Measurements from ENCODE around the gene VAC14.

The VAC14 gene

DNA sequence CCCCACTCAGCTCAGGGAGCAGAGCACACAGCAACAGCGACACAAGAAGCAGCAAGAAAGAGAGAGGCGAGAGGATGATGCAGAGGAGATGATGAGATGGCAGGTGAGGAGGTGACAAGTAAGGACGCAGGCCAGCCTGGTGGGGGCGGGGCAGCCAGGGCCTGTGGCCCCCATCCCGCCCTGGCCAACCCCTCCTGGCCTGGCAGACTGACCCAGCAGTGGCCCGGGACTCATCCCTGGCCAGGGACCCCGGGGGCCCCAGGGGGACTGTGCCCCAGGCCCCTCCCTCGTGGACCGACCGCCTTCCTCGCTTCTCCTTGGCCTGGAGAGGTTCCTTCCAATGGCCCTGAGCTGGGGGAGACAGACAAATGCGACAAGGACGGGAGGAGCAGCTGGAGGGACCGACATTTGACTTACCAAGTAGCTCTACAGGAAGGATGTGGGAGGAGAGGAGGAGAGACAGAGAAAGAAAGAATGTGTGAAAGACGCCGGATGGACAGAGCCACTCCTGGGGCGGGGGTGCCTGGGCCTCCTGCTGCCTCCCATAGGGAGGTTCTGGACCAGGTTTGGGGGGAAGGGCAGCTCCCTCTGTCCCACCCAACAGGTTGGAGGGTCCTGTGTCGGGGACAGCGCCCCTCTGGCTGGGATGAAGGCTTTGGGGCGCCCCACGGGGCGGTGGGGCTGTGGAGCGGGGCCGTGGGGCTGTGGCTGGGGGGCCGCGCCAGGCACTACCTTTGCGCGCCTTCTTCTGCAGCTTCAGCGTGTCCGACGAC, 121.9 kb downstream of the VAC14 start:
- Histone ChIP-seq H3K4me3 (ENCODE audit: low read depth, low read length) (no peak overlapping the region), H3K27ac (ENCODE audit: extremely low read depth, low read depth, low read length) (no peak overlapping the region), H3K9me3 (ENCODE audit: control insufficient read depth, insufficient read depth, low read depth, low read length) (no peaks in the 10 kb centered on the region), H3K36me3 (ENCODE audit: control insufficient read depth in 2 of 2, insufficient read depth in 1 of 2, low read length in 2 of 2) (peaks cover 6 to 78% of the 10 kb centered on the region in 2 experiments; a peak in 2 of 3 replicates), H3K4me1 (ENCODE audit: control insufficient read depth, insufficient read depth, low read length) (no peaks in the 10 kb centered on the region)
- TF ChIP-seq, protein P1, sequence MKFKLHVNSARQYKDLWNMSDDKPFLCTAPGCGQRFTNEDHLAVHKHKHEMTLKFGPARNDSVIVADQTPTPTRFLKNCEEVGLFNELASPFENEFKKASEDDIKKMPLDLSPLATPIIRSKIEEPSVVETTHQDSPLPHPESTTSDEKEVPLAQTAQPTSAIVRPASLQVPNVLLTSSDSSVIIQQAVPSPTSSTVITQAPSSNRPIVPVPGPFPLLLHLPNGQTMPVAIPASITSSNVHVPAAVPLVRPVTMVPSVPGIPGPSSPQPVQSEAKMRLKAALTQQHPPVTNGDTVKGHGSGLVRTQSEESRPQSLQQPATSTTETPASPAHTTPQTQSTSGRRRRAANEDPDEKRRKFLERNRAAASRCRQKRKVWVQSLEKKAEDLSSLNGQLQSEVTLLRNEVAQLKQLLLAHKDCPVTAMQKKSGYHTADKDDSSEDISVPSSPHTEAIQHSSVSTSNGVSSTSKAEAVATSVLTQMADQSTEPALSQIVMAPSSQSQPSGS (tag by site-specific recombination; IDR thresholded peaks at IDR 0.05; ENCODE audit: low read depth): no peak
- TF ChIP-seq, protein P2, sequence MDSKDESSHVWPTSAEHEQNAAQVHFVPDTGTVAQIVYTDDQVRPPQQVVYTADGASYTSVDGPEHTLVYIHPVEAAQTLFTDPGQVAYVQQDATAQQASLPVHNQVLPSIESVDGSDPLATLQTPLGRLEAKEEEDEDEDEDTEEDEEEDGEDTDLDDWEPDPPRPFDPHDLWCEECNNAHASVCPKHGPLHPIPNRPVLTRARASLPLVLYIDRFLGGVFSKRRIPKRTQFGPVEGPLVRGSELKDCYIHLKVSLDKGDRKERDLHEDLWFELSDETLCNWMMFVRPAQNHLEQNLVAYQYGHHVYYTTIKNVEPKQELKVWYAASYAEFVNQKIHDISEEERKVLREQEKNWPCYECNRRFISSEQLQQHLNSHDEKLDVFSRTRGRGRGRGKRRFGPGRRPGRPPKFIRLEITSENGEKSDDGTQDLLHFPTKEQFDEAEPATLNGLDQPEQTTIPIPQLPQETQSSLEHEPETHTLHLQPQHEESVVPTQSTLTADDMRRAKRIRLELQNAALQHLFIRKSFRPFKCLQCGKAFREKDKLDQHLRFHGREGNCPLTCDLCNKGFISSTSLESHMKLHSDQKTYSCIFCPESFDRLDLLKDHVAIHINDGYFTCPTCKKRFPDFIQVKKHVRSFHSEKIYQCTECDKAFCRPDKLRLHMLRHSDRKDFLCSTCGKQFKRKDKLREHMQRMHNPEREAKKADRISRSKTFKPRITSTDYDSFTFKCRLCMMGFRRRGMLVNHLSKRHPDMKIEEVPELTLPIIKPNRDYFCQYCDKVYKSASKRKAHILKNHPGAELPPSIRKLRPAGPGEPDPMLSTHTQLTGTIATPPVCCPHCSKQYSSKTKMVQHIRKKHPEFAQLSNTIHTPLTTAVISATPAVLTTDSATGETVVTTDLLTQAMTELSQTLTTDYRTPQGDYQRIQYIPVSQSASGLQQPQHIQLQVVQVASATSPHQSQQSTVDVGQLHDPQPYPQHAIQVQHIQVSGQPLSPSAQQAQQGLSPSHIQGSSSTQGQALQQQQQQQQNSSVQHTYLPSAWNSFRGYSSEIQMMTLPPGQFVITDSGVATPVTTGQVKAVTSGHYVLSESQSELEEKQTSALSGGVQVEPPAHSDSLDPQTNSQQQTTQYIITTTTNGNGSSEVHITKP (tag by site-specific recombination; IDR thresholded peaks at IDR 0.05): 0 out of 2 replicates have a peak, but pooled peaks have one; percentile 16
- ChIA-PET CTCF (interaction anchor here (0.6 to 1.5 kb wide), 8 partner anchors 10 to 1929 kb away, joined by 3 to 5 read pairs (median 3); no protein-coding TSS in a partner anchor), POLR2A (no interaction called here)

DNA sequence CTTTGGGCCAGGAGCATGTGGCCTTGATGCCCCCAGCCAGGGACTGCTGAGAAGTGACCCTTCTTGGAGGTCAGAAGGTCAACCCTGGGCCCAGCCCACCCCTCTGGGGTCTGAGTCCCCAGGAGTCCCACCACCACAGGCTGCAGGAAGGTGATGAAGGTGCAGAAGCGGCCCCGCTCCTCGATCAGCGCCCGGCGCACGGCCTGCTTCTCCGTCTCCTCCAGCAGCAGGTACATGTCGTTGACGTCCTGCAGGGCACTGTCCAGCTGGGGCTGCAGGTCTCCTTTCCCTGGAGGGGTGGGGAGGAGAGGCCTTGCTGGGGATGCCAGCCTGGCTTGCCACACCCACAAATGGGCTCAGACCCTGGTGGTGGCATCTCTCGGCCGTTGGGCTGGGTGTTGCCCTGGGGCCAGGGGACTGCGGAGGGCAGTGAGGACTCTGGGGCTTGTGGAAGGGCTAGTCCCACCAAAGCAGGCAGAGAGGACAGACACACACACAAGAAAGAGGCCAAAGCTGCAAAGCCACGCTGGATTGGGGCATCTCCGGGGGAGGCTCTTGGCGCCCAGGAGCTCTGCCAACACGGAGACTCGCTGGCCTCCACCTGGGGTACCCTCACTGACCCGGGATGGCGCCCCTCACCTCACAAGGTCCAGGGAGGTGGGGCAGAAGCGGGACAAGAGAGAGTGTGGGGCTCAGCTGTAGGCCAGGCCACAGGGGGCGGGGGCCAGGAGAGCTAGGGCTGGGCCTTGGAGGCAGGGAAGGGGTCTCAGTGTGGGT, 122.6 kb downstream of the VAC14 start:
- peaks cover 13 to 77% of the 10 kb centered on the region in 2 experiments for H3K36me3 ChIP-seq (ENCODE audit: control insufficient read depth in 2 of 2, insufficient read depth in 1 of 2, low read length in 2 of 2)

More for the DNA sequence above, 122.6 kb downstream of the VAC14 start:
- ChIA-PET CTCF (interaction anchor here (0.6 to 1.8 kb wide), 7 partner anchors 40 to 1928 kb away, joined by 3 to 7 read pairs (median 4); no protein-coding TSS in a partner anchor), POLR2A (no interaction called here)
- Histone ChIP-seq H3K27ac (ENCODE audit: extremely low read depth, low read depth, low read length) (no peak overlapping the region), H3K4me3 (ENCODE audit: low read depth, low read length) (no peak overlapping the region), H3K9me3 (ENCODE audit: control insufficient read depth, insufficient read depth, low read depth, low read length) (no peaks in the 10 kb centered on the region), H3K4me1 (ENCODE audit: control insufficient read depth, insufficient read depth, low read length) (no peaks in the 10 kb centered on the region)
- TF ChIP-seq ZNF391 (tag by site-specific recombination; IDR thresholded peaks at IDR 0.05; ENCODE audit: borderline replicate concordance, low read depth) (no peak), ZNF544 (tag by site-specific recombination; IDR thresholded peaks at IDR 0.05) (no peak), ZBTB8A (tag by site-specific recombination; IDR thresholded peaks at IDR 0.05) (no peak), TCF7L2 (IDR thresholded peaks at IDR 0.05; ENCODE audit: borderline replicate concordance, low read depth, low read length) (no peak), GLIS1 (tag by site-specific recombination; IDR thresholded peaks at IDR 0.05) (peak; percentile 37; the same call in 1 of the 2 replicates)
- TF ChIP-seq, protein P2 (tag by site-specific recombination; IDR thresholded peaks at IDR 0.05): no peak
- TF ChIP-seq, protein P3, sequence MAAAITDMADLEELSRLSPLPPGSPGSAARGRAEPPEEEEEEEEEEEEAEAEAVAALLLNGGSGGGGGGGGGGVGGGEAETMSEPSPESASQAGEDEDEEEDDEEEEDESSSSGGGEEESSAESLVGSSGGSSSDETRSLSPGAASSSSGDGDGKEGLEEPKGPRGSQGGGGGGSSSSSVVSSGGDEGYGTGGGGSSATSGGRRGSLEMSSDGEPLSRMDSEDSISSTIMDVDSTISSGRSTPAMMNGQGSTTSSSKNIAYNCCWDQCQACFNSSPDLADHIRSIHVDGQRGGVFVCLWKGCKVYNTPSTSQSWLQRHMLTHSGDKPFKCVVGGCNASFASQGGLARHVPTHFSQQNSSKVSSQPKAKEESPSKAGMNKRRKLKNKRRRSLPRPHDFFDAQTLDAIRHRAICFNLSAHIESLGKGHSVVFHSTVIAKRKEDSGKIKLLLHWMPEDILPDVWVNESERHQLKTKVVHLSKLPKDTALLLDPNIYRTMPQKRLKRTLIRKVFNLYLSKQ (tag by site-specific recombination; IDR thresholded peaks at IDR 0.05; ENCODE audit: borderline replicate concordance): no peak
- TF ChIP-seq, protein P4, sequence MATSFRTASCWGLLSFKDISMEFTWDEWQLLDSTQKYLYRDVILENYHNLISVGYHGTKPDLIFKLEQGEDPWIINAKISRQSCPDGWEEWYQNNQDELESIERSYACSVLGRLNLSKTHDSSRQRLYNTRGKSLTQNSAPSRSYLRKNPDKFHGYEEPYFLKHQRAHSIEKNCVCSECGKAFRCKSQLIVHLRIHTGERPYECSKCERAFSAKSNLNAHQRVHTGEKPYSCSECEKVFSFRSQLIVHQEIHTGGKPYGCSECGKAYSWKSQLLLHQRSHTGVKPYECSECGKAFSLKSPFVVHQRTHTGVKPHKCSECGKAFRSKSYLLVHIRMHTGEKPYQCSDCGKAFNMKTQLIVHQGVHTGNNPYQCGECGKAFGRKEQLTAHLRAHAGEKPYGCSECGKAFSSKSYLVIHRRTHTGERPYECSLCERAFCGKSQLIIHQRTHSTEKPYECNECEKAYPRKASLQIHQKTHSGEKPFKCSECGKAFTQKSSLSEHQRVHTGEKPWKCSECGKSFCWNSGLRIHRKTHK (tag by site-specific recombination; IDR thresholded peaks at IDR 0.05): no peak
- TF ChIP-seq, protein P5, sequence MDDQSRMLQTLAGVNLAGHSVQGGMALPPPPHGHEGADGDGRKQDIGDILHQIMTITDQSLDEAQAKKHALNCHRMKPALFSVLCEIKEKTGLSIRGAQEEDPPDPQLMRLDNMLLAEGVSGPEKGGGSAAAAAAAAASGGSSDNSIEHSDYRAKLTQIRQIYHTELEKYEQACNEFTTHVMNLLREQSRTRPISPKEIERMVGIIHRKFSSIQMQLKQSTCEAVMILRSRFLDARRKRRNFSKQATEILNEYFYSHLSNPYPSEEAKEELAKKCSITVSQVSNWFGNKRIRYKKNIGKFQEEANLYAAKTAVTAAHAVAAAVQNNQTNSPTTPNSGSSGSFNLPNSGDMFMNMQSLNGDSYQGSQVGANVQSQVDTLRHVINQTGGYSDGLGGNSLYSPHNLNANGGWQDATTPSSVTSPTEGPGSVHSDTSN (CRISPR knock-in tag; IDR thresholded peaks at IDR 0.05): no peak

Measured in HEK293 (cell line).